SU-DHL-6 (cell line): ENCODE data around the gene FYCO1.

Source experiments
- H2AFZ ChIP-seq: fragments of 200-600 bp; sonication (generic); 2 replicates; pipeline ENCODE4 v1.6.1; 2014; ENCODE audit warnings: low read depth, mild to moderate bottlenecking, moderate library complexity, mixed read lengths, antibody characterized with exemption, low read length; ENCODE audit not compliant: severe bottlenecking
- H3F3A ChIP-seq: fragments of 200-600 bp; shearing (Covaris generic); 2 replicates; pipeline ENCODE4 v1.6.0; 2016; ENCODE audit warnings: antibody characterized with exemption, mild to moderate bottlenecking; ENCODE audit not compliant: insufficient read depth
- H3K27ac ChIP-seq: fragments of 200-600 bp; sonication (generic); 2 replicates; pipeline ENCODE4 v1.5.1; 2016; ENCODE audit warnings: low read depth, mild to moderate bottlenecking, low read length, moderate library complexity, mixed read lengths
- H3K27me3 ChIP-seq: fragments of 200-600 bp; sonication (generic), shearing (Covaris generic); 2 replicates; pipeline ENCODE4 v1.6.0; 2014; ENCODE audit warnings: mild to moderate bottlenecking, low read length
- H3K36me3 ChIP-seq: fragments of 200-600 bp; sonication (generic); 2 replicates; pipeline ENCODE4 v1.6.1; 2014; ENCODE audit warnings: mild to moderate bottlenecking, low read length, mixed read lengths
- H3K4me2 ChIP-seq: fragments of 300-600, 200-600 bp; shearing (Covaris generic), sonication (generic); 2 replicates; pipeline ENCODE4 v1.6.0; 2014; ENCODE audit warnings: low read length, low read depth, mild to moderate bottlenecking; ENCODE audit not compliant: poor library complexity, severe bottlenecking
- H3K4me3 ChIP-seq: fragments of 200-600 bp; sonication (generic); 2 replicates; pipeline ENCODE4 v1.5.1; 2014; ENCODE audit warnings: antibody characterized with exemption, low read length, mild to moderate bottlenecking, mixed read lengths; ENCODE audit not compliant: insufficient read depth, poor library complexity, severe bottlenecking
- H3K79me2 ChIP-seq: fragments of 200-600 bp; sonication (generic); 2 replicates; pipeline ENCODE4 v1.6.1; 2014; ENCODE audit warnings: mild to moderate bottlenecking, low read length, moderate library complexity; ENCODE audit not compliant: insufficient read depth
- H3K9ac ChIP-seq: fragments of 200-600 bp; sonication (generic); 2 replicates; pipeline ENCODE4 v1.7.0; 2014; ENCODE audit warnings: mild to moderate bottlenecking, low read length
- H3K9me2 ChIP-seq: fragments of 200-600 bp; sonication (generic); replicated peaks from 2 replicates; pipeline ENCODE4 v1.6.1; 2014; ENCODE audit warnings: low read length; ENCODE audit not compliant: insufficient read depth
- H3K9me3 ChIP-seq: fragments of 200-600 bp; sonication (generic); 2 replicates; pipeline ENCODE4 v1.6.1; 2014; ENCODE audit warnings: low read length, mixed read lengths; ENCODE audit not compliant: insufficient read depth
- H4K20me1 ChIP-seq: fragments of 200-600 bp; sonication (generic); 2 replicates; pipeline ENCODE4 v1.6.1; 2014; ENCODE audit warnings: low read depth, mild to moderate bottlenecking, antibody characterized with exemption, low read length, moderate library complexity, mixed read lengths
- CTCF ChIP-seq: fragments of 200-600 bp; sonication (generic); IDR thresholded peaks from one replicate; pipeline ENCODE4 v1.5.1; 2017; ENCODE audit warnings: antibody characterized with exemption, mild to moderate bottlenecking, low read length, moderate library complexity; ENCODE audit not compliant: insufficient read depth, poor library complexity, severe bottlenecking
- EZH2phosphoT487 ChIP-seq: fragments of 200-600 bp; sonication (generic), shearing (Covaris generic); conservative IDR thresholded peaks from 2 replicates; pipeline ENCODE4 v1.6.1; 2018; ENCODE audit warnings: mild to moderate bottlenecking, antibody characterized with exemption, low read length, moderate library complexity, mixed read lengths

Gene FYCO1

DNA sequence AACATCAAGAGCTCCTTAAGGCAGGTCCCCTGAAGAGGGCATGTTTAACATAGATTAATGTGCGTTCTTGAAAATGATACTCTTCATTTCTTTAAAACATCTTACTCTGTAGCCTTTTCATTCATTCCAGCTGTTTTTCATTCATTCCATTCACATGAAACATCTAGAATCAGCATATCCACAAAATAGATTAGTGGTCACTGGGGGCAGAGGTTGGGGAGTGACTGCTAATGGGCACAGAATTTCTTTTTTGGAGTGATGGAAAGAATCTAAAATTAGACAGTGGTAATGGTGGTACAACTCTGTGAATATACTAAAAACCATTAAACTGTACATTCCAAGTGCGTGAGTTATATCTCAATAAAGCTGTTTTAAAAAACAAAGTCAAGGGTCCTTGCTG lies 67.7 kb downstream of the FYCO1 start:
- Histone ChIP-seq H3F3A (no peaks in the 10 kb centered on the region), H3K9me3 (no peaks in the 10 kb centered on the region), H3K79me2 (no peaks in the 10 kb centered on the region), H3K36me3 (no peaks in the 10 kb centered on the region), H2AFZ (no peak overlapping the region), H4K20me1 (no peaks in the 10 kb centered on the region), H3K9ac (no peak overlapping the region), H3K4me3 (no peak overlapping the region), H3K27ac (no peak overlapping the region), H3K9me2 (no peaks in the 10 kb centered on the region), H3K27me3 (no peaks in the 10 kb centered on the region), H3K4me2 (no peak overlapping the region)
- TF ChIP-seq CTCF (no peak), EZH2phosphoT487 (no peak)

- no peaks in the 10 kb centered on the region for H3K79me2 ChIP-seq
- no peak for TF ChIP-seq CTCF
- TF ChIP-seq EZH2phosphoT487: no peak
- H3K9ac ChIP-seq: no peak overlapping the region
Observed at GRCh38 chr3:45923755-45924154, 71.9 kb downstream of the FYCO1 start.

DNA sequence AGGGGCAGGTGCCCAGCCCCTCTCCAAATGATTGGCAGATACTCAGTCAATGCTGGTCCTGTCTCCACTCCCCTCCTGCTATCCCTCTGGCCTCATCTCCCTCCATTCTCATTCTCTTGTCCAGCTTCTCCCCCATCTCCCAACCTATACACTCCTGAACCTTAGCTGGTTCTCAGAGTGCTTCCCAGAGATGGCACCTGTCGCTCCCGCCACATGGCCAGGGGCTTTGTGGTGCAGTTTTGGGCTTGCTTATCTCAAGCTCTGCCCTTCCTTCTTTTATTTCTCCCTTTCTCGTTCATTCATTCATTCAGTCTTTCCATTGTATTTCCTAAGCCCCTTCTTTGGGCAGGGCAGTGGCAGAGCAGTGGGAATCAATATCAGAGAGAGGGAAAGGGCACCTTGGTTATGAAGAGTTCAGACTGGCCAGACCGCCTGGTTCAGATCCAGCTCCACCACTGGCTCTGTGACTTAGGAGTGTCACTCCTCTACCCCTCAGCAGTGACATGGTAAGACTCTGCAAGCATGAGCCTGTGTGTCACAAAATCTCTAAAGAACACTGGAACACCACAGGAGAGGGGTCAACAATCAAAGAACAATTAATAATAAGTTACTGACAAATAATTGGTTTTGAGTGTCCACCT lies 72.6 kb downstream of the FYCO1 start:
- H3K4me2 ChIP-seq: no peak overlapping the region
- no peak overlapping the region for H3K27ac ChIP-seq
- no peak for TF ChIP-seq CTCF
- TF ChIP-seq EZH2phosphoT487: no peak
- no peak overlapping the region for H3K9ac ChIP-seq
- no peaks in the 10 kb centered on the region for H3K79me2 ChIP-seq
- no peaks in the 10 kb centered on the region for H3K9me3 ChIP-seq
- H3F3A ChIP-seq: no peaks in the 10 kb centered on the region
- no peaks in the 10 kb centered on the region for H3K27me3 ChIP-seq
- H3K36me3 ChIP-seq: no peaks in the 10 kb centered on the region
- no peaks in the 10 kb centered on the region for H3K9me2 ChIP-seq
- no peaks in the 10 kb centered on the region for H4K20me1 ChIP-seq
- H3K4me3 ChIP-seq: no peak overlapping the region
- H2AFZ ChIP-seq: no peak overlapping the region

More at GRCh38 chr3:45923755-45924154, 71.9 kb downstream of the FYCO1 start:
- Histone ChIP-seq H3F3A (no peaks in the 10 kb centered on the region), H3K9me3 (no peaks in the 10 kb centered on the region), H3K4me2 (no peak overlapping the region), H2AFZ (no peak overlapping the region), H3K4me3 (no peak overlapping the region), H4K20me1 (no peaks in the 10 kb centered on the region), H3K27ac (no peak overlapping the region), H3K27me3 (no peaks in the 10 kb centered on the region), H3K9me2 (no peaks in the 10 kb centered on the region), H3K36me3 (no peaks in the 10 kb centered on the region)
